HAP-1 (cell line): ENCODE data around the gene COPE.
A peak's percentile ranks its signal among the peaks of the same experiment; 100 is the strongest.
"Not testable (repeated sequence)": the region's sequence is repeated elsewhere in the genome, so short reads cannot be mapped to it uniquely, and the experiment has no call there.

Source experiments
- DNase-seq, 2 experiments: peaks; one replicate each; pipeline ENCODE4 v3.0.0-alpha.2; 2016 to 2020; ENCODE audit warnings: low spot score in 2 of 2
- H3K27me3 ChIP-seq: fragments of 250-450 bp; sonication (Bioruptor Pico); 2 replicates; pipeline ENCODE4 v1.5.1; 2020; ENCODE audit warnings: low read depth, mild to moderate bottlenecking, moderate library complexity
- H3K36me3 ChIP-seq: fragments of 250-450 bp; sonication (Bioruptor Pico); replicated peaks from 2 replicates; pipeline ENCODE4 v1.5.1; 2020; ENCODE audit warnings: mild to moderate bottlenecking
- H3K4me1 ChIP-seq: fragments of 250-450 bp; sonication (Bioruptor Pico); 2 replicates; pipeline ENCODE4 v1.5.1; 2020; ENCODE audit warnings: mild to moderate bottlenecking
- H3K4me3 ChIP-seq: fragments of 250-450 bp; sonication (Bioruptor Pico); 2 replicates; pipeline ENCODE4 v1.5.1; 2020; ENCODE audit warnings: mild to moderate bottlenecking, moderate library complexity
- H3K9me3 ChIP-seq: fragments of 250-450 bp; sonication (Bioruptor Pico); 2 replicates; pipeline ENCODE4 v1.5.1; 2020; ENCODE audit warnings: mild to moderate bottlenecking, moderate library complexity
- in situ Hi-C: fragments of 300-500 bp; cut with MboI; formaldehyde crosslinking; loops from 3 replicates; pipeline ENCODE4 v1.14.3; 2020; ENCODE audit warnings: low sequenced_read_pairs, inconsistent platforms, mixed read lengths

Gene COPE

GRCh38 chr19:18931316-18932162 lies 12.4 kb upstream of the COPE start:
- Histone ChIP-seq H3K4me3 (no peak overlapping the region), H3K4me1 (no peaks in the 10 kb centered on the region), H3K27me3 (no peaks in the 10 kb centered on the region), H3K36me3 (peaks cover 31% of the 10 kb centered on the region), H3K9me3 (no peaks in the 10 kb centered on the region)
- no peak for DNase-seq
- in situ Hi-C loops = no loop called here

- peaks cover 44% of the 10 kb centered on the region for H3K36me3 ChIP-seq
- H3K4me1 ChIP-seq = no peaks in the 10 kb centered on the region
- H3K9me3 ChIP-seq = no peaks in the 10 kb centered on the region
- no peak for DNase-seq
- in situ Hi-C loops = no loop called here
- no peak overlapping the region for H3K4me3 ChIP-seq
- no peaks in the 10 kb centered on the region for H3K27me3 ChIP-seq
These were observed 10.1 kb upstream of the COPE start for GRCh38 chr19:18929311-18929710.

GRCh38 chr19:18928018-18928805 lies 9.0 kb upstream of the COPE start:
- H3K4me1 ChIP-seq = no peaks in the 10 kb centered on the region
- H3K36me3 ChIP-seq = peaks cover 50% of the 10 kb centered on the region
- no peak for DNase-seq
- in situ Hi-C loops = no loop called here
- H3K9me3 ChIP-seq = no peaks in the 10 kb centered on the region
- H3K4me3 ChIP-seq = no peak overlapping the region
- no peaks in the 10 kb centered on the region for H3K27me3 ChIP-seq

GRCh38 chr19:18924684-18925213 lies 5.6 kb upstream of the COPE start:
- no peaks in the 10 kb centered on the region; the same call in 1 of the 2 replicates for H3K4me1 ChIP-seq
- no peaks in the 10 kb centered on the region for H3K27me3 ChIP-seq
- H3K36me3 ChIP-seq = peaks cover 56% of the 10 kb centered on the region
- no peak for DNase-seq
- H3K4me3 ChIP-seq = no peak overlapping the region
- in situ Hi-C loops = no loop called here
- H3K9me3 ChIP-seq = no peaks in the 10 kb centered on the region

GRCh38 chr19:18922228-18922985 lies 3.2 kb upstream of the COPE start:
- no peak for DNase-seq
- Histone ChIP-seq H3K9me3 (no peaks in the 10 kb centered on the region), H3K36me3 (peaks cover 40% of the 10 kb centered on the region), H3K27me3 (no peaks in the 10 kb centered on the region), H3K4me1 (peaks cover 3% of the 10 kb centered on the region), H3K4me3 (no peak overlapping the region)
- in situ Hi-C loops = no loop called here

GRCh38 chr19:18921593-18921992 lies 2.4 kb upstream of the COPE start:
- no peaks in the 10 kb centered on the region for H3K27me3 ChIP-seq
- no peak for DNase-seq
- H3K4me3 ChIP-seq = no peak overlapping the region
- H3K4me1 ChIP-seq = peaks cover 3% of the 10 kb centered on the region
- peaks cover 37% of the 10 kb centered on the region for H3K36me3 ChIP-seq
- H3K9me3 ChIP-seq = no peaks in the 10 kb centered on the region
- in situ Hi-C loops = no loop called here

- H3K9me3 ChIP-seq = no peaks in the 10 kb centered on the region
- peaks cover 3% of the 10 kb centered on the region for H3K4me1 ChIP-seq
- in situ Hi-C loops = no loop called here
- peaks cover 39% of the 10 kb centered on the region for H3K36me3 ChIP-seq
- no peak for DNase-seq
- peak overlapping the region; percentile 88 for H3K4me3 ChIP-seq
- H3K27me3 ChIP-seq = no peaks in the 10 kb centered on the region
These were observed 1.2 kb upstream of the COPE start for GRCh38 chr19:18920400-18920799.

GRCh38 chr19:18919900-18920214 lies 670 bp upstream of the COPE start:
- Histone ChIP-seq H3K27me3 (no peaks in the 10 kb centered on the region), H3K36me3 (peaks cover 40% of the 10 kb centered on the region), H3K4me3 (peak overlapping the region; percentile 88), H3K4me1 (peaks cover 3% of the 10 kb centered on the region), H3K9me3 (no peaks in the 10 kb centered on the region)
- no peak for DNase-seq
- in situ Hi-C loops = no loop called here

GRCh38 chr19:18917593-18917992 lies 1.6 kb downstream of the COPE start:
- H3K36me3 ChIP-seq = peaks cover 28% of the 10 kb centered on the region
- in situ Hi-C loops, H3K4me1 ChIP-seq, H3K4me3 ChIP-seq, H3K27me3 ChIP-seq, H3K9me3 ChIP-seq, DNase-seq: not testable (repeated sequence)

- Histone ChIP-seq H3K4me1 (peaks cover 3% of the 10 kb centered on the region), H3K9me3 (no peaks in the 10 kb centered on the region), H3K36me3 (peaks cover 20% of the 10 kb centered on the region), H3K27me3 (no peaks in the 10 kb centered on the region), H3K4me3 (no peak overlapping the region)
- in situ Hi-C loops = no loop called here
- peak in 1 of 2 experiments; percentile 44 for DNase-seq
These were observed 3.5 kb downstream of the COPE start for GRCh38 chr19:18915639-18916038.

GRCh38 chr19:18913466-18913865 lies 5.7 kb downstream of the COPE start:
- no peak for DNase-seq
- in situ Hi-C loops = no loop called here
- H3K4me3 ChIP-seq = no peak overlapping the region
- H3K9me3 ChIP-seq = no peaks in the 10 kb centered on the region
- H3K27me3 ChIP-seq = no peaks in the 10 kb centered on the region
- H3K4me1 ChIP-seq = peaks cover 3% of the 10 kb centered on the region
- H3K36me3 ChIP-seq = peaks cover 20% of the 10 kb centered on the region

- Histone ChIP-seq H3K4me1 (no peaks in the 10 kb centered on the region; the same call in 1 of the 2 replicates), H3K36me3 (peaks cover 20% of the 10 kb centered on the region), H3K9me3 (no peaks in the 10 kb centered on the region), H3K27me3 (no peaks in the 10 kb centered on the region), H3K4me3 (no peak overlapping the region)
- in situ Hi-C loops = no loop called here
- no peak for DNase-seq
These were observed 6.3 kb downstream of the COPE start for GRCh38 chr19:18912933-18913332.

- H3K36me3 ChIP-seq = peaks cover 21% of the 10 kb centered on the region
These were observed 8.3 kb downstream of the COPE start for GRCh38 chr19:18910801-18911436.

More at GRCh38 chr19:18910801-18911436, 8.3 kb downstream of the COPE start:
- in situ Hi-C loops = no loop called here
- H3K27me3 ChIP-seq = no peaks in the 10 kb centered on the region
- no peaks in the 10 kb centered on the region for H3K9me3 ChIP-seq
- H3K4me1 ChIP-seq = no peaks in the 10 kb centered on the region
- H3K4me3 ChIP-seq = no peak overlapping the region
- no peak for DNase-seq
